ENCODE measurements around the gene SULT6B1.

- TF ChIP-seq CTCF (IDR thresholded peaks at IDR 0.05) (no peak), POLR2AphosphoS5 (IDR thresholded peaks at IDR 0.05; ENCODE audit: insufficient read depth in 1 of 2, low read depth in 1 of 2) (no peak)
Observed at GRCh38 chr2:37203708-37204107, 15.2 kb upstream of the SULT6B1 start.
